BE2C (cell line): ENCODE measurements around the gene KLHL22.

Source experiments
- DNase-seq: peaks from one replicate; pipeline ENCODE4 v3.0.0-alpha.2; 2020
- H3K27me3 ChIP-seq: fragments of 250-450 bp; sonication (Bioruptor Pico); 2 replicates; pipeline ENCODE4 v1.5.1; 2020; ENCODE audit warnings: mild to moderate bottlenecking
- H3K36me3 ChIP-seq: fragments of 250-450 bp; sonication (Bioruptor Pico); 2 replicates; pipeline ENCODE4 v1.5.1; 2020; ENCODE audit warnings: mild to moderate bottlenecking
- H3K4me1 ChIP-seq: fragments of 250-450 bp; sonication (Bioruptor Pico); 2 replicates; pipeline ENCODE4 v1.5.1; 2020
- H3K4me3 ChIP-seq: 2 replicates; pipeline ENCODE4 v1.5.1; 2011; ENCODE audit warnings: low read depth, low read length
- H3K9me3 ChIP-seq: fragments of 250-450 bp; sonication (Bioruptor Pico); 2 replicates; pipeline ENCODE4 v1.5.1; 2020
- CTCF ChIP-seq: IDR thresholded peaks from 2 replicates; pipeline ENCODE4 v1.5.1; 2012; ENCODE audit warnings: mild to moderate bottlenecking, low read depth, low read length

The KLHL22 gene

GRCh38 chr22:20407829-20408228 lies 87.8 kb downstream of the KLHL22 start:
- no peak for DNase-seq
- no peak for TF ChIP-seq CTCF
- H3K36me3 ChIP-seq, result peaks cover 16% of the 10 kb centered on the region

DNA sequence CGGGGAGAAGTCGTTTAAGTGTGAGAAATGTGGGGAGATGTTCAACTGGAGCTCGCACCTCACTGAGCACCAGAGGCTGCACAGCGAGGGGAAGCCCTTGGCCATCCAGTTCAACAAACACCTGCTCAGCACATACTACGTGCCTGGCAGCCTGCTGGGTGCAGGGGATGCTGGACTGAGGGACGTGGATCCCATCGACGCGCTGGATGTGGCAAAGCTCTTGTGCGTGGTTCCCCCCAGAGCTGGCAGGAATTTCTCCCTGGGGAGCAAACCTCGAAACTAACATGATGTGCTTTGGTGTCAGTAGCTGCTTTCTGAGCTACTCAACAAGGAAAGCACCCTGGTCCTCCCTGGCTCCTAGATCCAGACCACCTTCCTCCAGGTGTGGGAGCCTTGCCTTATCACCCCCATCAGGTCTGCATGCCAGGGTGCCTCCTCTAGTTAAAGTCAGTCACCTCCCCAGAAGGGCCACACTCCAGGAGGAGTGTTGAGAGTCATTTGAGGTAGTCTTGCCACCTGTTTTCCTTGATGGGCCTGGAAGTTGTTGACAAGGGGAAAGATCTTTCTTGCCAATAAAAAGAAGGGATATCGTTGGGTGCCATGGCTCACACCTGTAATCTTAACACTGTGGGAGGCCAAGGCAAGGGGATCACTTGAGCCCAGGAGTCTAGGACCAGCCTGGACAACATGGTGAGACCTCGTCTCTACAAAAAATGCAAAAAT lies 88.7 kb downstream of the KLHL22 start:
- no peak for TF ChIP-seq CTCF

More at GRCh38 chr22:20407829-20408228, 87.8 kb downstream of the KLHL22 start:
- no peaks in the 10 kb centered on the region for H3K9me3 ChIP-seq
- no peaks in the 10 kb centered on the region for H3K4me1 ChIP-seq
- H3K4me3 ChIP-seq, result no peak overlapping the region
- H3K27me3 ChIP-seq, result no peaks in the 10 kb centered on the region

DNA sequence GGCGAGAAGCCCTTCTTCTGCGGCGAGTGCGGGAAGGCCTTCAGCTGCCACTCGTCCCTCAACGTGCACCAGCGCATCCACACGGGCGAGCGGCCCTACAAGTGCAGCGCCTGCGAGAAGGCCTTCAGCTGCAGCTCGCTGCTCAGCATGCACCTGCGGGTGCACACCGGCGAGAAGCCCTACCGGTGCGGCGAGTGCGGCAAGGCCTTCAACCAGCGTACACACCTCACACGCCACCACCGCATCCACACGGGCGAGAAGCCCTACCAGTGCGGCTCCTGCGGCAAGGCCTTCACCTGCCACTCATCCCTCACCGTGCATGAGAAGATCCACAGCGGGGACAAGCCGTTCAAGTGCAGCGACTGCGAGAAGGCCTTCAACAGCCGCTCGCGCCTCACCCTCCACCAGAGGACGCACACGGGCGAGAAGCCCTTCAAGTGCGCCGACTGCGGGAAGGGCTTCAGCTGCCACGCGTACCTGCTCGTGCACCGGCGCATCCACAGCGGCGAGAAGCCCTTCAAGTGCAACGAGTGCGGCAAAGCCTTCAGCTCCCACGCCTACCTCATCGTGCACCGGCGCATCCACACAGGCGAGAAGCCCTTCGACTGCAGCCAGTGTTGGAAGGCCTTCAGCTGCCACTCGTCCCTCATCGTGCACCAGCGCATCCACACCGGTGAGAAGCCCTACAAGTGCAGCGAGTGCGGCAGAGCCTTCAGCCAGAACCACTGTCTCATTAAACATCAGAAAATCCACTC lies 89.5 kb downstream of the KLHL22 start:
- TF ChIP-seq CTCF, result no peak
- no peak for DNase-seq
- Histone ChIP-seq H3K36me3 (peaks cover 16% of the 10 kb centered on the region), H3K27me3 (no peaks in the 10 kb centered on the region), H3K9me3 (no peaks in the 10 kb centered on the region), H3K4me3 (no peak overlapping the region), H3K4me1 (no peaks in the 10 kb centered on the region)

More for the DNA sequence above, 88.7 kb downstream of the KLHL22 start:
- Histone ChIP-seq H3K27me3 (no peaks in the 10 kb centered on the region), H3K36me3 (peaks cover 16% of the 10 kb centered on the region), H3K4me3 (no peak overlapping the region), H3K9me3 (no peaks in the 10 kb centered on the region), H3K4me1 (no peaks in the 10 kb centered on the region)
- no peak for DNase-seq

- H3K9me3 ChIP-seq, result no peaks in the 10 kb centered on the region
- no peak for TF ChIP-seq CTCF
- H3K36me3 ChIP-seq, result peaks cover 16% of the 10 kb centered on the region
Measured at GRCh38 chr22:20405291-20405930, 90.2 kb downstream of the KLHL22 start.

GRCh38 chr22:20404881-20405280 lies 90.7 kb downstream of the KLHL22 start:
- TF ChIP-seq CTCF, result no peak
- no peak for DNase-seq
- H3K36me3 ChIP-seq, result peaks cover 16% of the 10 kb centered on the region
- H3K27me3 ChIP-seq, result no peaks in the 10 kb centered on the region
- no peak overlapping the region for H3K4me3 ChIP-seq
- H3K4me1 ChIP-seq, result no peaks in the 10 kb centered on the region
- no peaks in the 10 kb centered on the region for H3K9me3 ChIP-seq

More at GRCh38 chr22:20405291-20405930, 90.2 kb downstream of the KLHL22 start:
- no peak overlapping the region for H3K4me3 ChIP-seq
- H3K27me3 ChIP-seq, result no peaks in the 10 kb centered on the region
- H3K4me1 ChIP-seq, result no peaks in the 10 kb centered on the region
- no peak for DNase-seq

- Histone ChIP-seq H3K4me3 (no peak overlapping the region), H3K4me1 (no peaks in the 10 kb centered on the region), H3K27me3 (no peaks in the 10 kb centered on the region), H3K36me3 (peaks cover 16% of the 10 kb centered on the region), H3K9me3 (no peaks in the 10 kb centered on the region)
- DNase-seq, result no peak
- no peak for TF ChIP-seq CTCF
Measured at GRCh38 chr22:20403779-20404140, 91.8 kb downstream of the KLHL22 start.
